Measurements from ENCODE around the gene OLFM2. TPM values are rescaled to one million over a fixed set of nuclear protein-coding genes. Genes with fewer than 3 reads are reported as not detected.

OLFM2 gene
- total and polyA plus RNA-seq, 9 of the 15 experiments (the other 6 are each of a cell fraction or from before 2014, with no cell fraction given), result 0.10 to 0.33 (median 0.23) TPM; not detected in 4

DNA sequence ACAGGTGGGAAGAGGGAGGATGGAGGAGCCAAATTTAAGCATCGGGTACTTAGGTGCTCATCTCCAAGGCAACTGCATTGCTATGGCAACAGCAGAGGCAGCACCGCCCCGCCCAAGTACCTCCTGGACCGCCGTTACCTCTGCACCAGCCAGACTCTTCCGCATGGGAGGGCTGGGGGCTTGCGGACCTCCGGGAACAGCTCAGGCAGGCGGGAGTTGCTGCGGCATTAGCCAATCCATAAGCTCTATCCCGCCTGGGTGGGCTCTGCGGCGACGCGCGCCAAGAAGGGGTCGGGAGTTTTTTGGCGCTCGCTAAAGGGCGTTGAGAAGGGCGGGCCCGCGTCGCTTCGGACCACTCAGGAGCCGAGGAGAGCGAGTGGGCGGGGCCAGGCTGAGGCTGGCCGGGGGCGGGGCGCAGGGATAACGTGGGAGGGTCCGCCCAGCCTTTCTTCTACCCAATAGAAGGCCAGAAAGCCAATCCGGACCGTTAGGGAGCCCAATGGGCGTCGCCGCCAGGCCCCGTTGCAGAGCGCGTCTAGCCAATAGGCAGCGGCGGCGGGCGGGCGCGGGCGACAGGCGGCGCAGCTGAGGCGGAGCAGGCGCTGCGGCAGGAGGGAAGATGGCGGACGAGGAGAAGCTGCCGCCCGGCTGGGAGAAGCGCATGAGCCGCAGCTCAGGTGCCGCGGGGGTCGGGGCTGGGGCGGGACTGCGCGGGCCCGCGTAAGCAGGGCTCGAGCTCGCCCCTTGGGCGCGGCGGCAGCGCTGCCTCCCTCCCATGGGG is 101.4 kb downstream of the OLFM2 start, which contains the start of gene PIN1 (continued):
- TF ChIP-seq, protein P1, sequence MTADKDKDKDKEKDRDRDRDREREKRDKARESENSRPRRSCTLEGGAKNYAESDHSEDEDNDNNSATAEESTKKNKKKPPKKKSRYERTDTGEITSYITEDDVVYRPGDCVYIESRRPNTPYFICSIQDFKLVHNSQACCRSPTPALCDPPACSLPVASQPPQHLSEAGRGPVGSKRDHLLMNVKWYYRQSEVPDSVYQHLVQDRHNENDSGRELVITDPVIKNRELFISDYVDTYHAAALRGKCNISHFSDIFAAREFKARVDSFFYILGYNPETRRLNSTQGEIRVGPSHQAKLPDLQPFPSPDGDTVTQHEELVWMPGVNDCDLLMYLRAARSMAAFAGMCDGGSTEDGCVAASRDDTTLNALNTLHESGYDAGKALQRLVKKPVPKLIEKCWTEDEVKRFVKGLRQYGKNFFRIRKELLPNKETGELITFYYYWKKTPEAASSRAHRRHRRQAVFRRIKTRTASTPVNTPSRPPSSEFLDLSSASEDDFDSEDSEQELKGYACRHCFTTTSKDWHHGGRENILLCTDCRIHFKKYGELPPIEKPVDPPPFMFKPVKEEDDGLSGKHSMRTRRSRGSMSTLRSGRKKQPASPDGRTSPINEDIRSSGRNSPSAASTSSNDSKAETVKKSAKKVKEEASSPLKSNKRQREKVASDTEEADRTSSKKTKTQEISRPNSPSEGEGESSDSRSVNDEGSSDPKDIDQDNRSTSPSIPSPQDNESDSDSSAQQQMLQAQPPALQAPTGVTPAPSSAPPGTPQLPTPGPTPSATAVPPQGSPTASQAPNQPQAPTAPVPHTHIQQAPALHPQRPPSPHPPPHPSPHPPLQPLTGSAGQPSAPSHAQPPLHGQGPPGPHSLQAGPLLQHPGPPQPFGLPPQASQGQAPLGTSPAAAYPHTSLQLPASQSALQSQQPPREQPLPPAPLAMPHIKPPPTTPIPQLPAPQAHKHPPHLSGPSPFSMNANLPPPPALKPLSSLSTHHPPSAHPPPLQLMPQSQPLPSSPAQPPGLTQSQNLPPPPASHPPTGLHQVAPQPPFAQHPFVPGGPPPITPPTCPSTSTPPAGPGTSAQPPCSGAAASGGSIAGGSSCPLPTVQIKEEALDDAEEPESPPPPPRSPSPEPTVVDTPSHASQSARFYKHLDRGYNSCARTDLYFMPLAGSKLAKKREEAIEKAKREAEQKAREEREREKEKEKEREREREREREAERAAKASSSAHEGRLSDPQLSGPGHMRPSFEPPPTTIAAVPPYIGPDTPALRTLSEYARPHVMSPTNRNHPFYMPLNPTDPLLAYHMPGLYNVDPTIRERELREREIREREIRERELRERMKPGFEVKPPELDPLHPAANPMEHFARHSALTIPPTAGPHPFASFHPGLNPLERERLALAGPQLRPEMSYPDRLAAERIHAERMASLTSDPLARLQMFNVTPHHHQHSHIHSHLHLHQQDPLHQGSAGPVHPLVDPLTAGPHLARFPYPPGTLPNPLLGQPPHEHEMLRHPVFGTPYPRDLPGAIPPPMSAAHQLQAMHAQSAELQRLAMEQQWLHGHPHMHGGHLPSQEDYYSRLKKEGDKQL (CRISPR knock-in tag; IDR thresholded peaks at IDR 0.05; ENCODE audit: borderline replicate concordance), result no peak
- TF ChIP-seq FOXM1 (IDR thresholded peaks at IDR 0.05; ENCODE audit: low read depth) (no peak), FOXM1 (CRISPR knock-in tag; IDR thresholded peaks at IDR 0.05; ENCODE audit: low read depth) (no peak), TEAD4 (IDR thresholded peaks at IDR 0.05; ENCODE audit: low read length) (no peak), TEAD4 (CRISPR knock-in tag; IDR thresholded peaks at IDR 0.05; ENCODE audit: borderline replicate concordance) (no peak), HMGN3 (IDR thresholded peaks at IDR 0.05; ENCODE audit: borderline replicate concordance, extremely low read depth, insufficient read length, low read depth, low read length) (peak; percentile 86), ZEB2 (IDR thresholded peaks at IDR 0.05) (peak; percentile 92), TAF1 (IDR thresholded peaks at IDR 0.05; ENCODE audit: control insufficient read depth, extremely low read depth, insufficient read depth, low read length, severe bottlenecking) (peak; percentile 72), ATF7 (IDR thresholded peaks at IDR 0.05) (peak; percentile 66), HDAC2 (IDR thresholded peaks at IDR 0.05) (peak; percentile 98), L3MBTL2 (IDR thresholded peaks at IDR 0.05) (peak; percentile 65), PHF8 (IDR thresholded peaks at IDR 0.05; ENCODE audit: borderline replicate concordance, low read length) (peak; percentile 68; the same call in 1 of the 2 replicates), HLTF (IDR thresholded peaks at IDR 0.05) (no peak), SLC30A9 (CRISPR knock-in tag; IDR thresholded peaks at IDR 0.05) (no peak), ZNF780A (CRISPR knock-in tag; IDR thresholded peaks at IDR 0.05) (no peak), SMAD3 (CRISPR knock-in tag; conservative IDR thresholded peaks at IDR 0.05) (no peak), CCNT2 (IDR thresholded peaks at IDR 0.05; ENCODE audit: borderline replicate concordance, extremely low read depth, insufficient read length, low read depth, low read length) (peak; percentile 67)
- TF ChIP-seq, protein P2, sequence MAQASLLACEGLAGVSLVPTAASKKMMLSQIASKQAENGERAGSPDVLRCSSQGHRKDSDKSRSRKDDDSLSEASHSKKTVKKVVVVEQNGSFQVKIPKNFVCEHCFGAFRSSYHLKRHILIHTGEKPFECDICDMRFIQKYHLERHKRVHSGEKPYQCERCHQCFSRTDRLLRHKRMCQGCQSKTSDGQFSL (CRISPR knock-in tag; IDR thresholded peaks at IDR 0.05), result no peak
- TF ChIP-seq, protein P2 (tag; IDR thresholded peaks at IDR 0.05), result no peak
- TF ChIP-seq, protein P3, sequence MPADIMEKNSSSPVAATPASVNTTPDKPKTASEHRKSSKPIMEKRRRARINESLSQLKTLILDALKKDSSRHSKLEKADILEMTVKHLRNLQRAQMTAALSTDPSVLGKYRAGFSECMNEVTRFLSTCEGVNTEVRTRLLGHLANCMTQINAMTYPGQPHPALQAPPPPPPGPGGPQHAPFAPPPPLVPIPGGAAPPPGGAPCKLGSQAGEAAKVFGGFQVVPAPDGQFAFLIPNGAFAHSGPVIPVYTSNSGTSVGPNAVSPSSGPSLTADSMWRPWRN (IDR thresholded peaks at IDR 0.05; ENCODE audit: low read depth), result no peak
- TF ChIP-seq, protein P4, sequence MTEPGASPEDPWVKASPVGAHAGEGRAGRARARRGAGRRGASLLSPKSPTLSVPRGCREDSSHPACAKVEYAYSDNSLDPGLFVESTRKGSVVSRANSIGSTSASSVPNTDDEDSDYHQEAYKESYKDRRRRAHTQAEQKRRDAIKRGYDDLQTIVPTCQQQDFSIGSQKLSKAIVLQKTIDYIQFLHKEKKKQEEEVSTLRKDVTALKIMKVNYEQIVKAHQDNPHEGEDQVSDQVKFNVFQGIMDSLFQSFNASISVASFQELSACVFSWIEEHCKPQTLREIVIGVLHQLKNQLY (CRISPR knock-in tag; conservative IDR thresholded peaks at IDR 0.05), result no peak
